HG03460 (cell line): ENCODE results near the gene MIER3.
"Not testable (repeated sequence)": the region's sequence is repeated elsewhere in the genome, so short reads cannot be mapped to it uniquely, and the experiment has no call there.

Experiments used
- ATAC-seq: cut with Tn5 transposase; IDR thresholded peaks from one replicate; pipeline ENCODE4 v1.9.1; 2021; ENCODE audit not compliant: unreplicated experiment

Gene MIER3

GRCh38 chr5:56951946-56952691, at the start of gene MIER3:
MIER3 (minus strand) TSS chr5:56952123; CDS start chr5:56952102, 21 bp downstream.
- ATAC-seq, result peak; percentile 89

- ATAC-seq, result no peak
These were observed 43.7 kb upstream of the MIER3 start for GRCh38 chr5:56995596-56995995.

- no peak for ATAC-seq
These were observed 41.3 kb upstream of the MIER3 start for GRCh38 chr5:56993241-56993640.

- no peak for ATAC-seq
These were observed 37.8 kb upstream of the MIER3 start for GRCh38 chr5:56989676-56990075.

GRCh38 chr5:56988490-56988889, 36.6 kb upstream of the MIER3 start:
- ATAC-seq, result no peak

GRCh38 chr5:56987171-56987570, 35.2 kb upstream of the MIER3 start:
- no peak for ATAC-seq

GRCh38 chr5:56986626-56986947, 34.7 kb upstream of the MIER3 start:
- ATAC-seq, result peak; percentile 31

- peak; percentile 47 for ATAC-seq
These were observed 34.2 kb upstream of the MIER3 start for GRCh38 chr5:56985936-56986625.

GRCh38 chr5:56984445-56984844, 32.5 kb upstream of the MIER3 start:
- no peak for ATAC-seq

- no peak for ATAC-seq
These were observed 31.9 kb upstream of the MIER3 start for GRCh38 chr5:56983593-56984361.

GRCh38 chr5:56981548-56982315, 29.8 kb upstream of the MIER3 start:
- ATAC-seq, result no peak

GRCh38 chr5:56979968-56980367, 28.0 kb upstream of the MIER3 start:
- ATAC-seq, result no peak

GRCh38 chr5:56979526-56979925, 27.6 kb upstream of the MIER3 start:
- ATAC-seq, result not testable (repeated sequence)

- no peak for ATAC-seq
These were observed 25.9 kb upstream of the MIER3 start for GRCh38 chr5:56977822-56978221.

GRCh38 chr5:56977021-56977420, 25.1 kb upstream of the MIER3 start:
- ATAC-seq, result no peak

- ATAC-seq, result no peak
These were observed 22.3 kb upstream of the MIER3 start for GRCh38 chr5:56974241-56974640.

- no peak for ATAC-seq
These were observed 21.6 kb upstream of the MIER3 start for GRCh38 chr5:56973473-56973872.

- ATAC-seq, result no peak
These were observed 19.4 kb upstream of the MIER3 start for GRCh38 chr5:56971275-56971674.

GRCh38 chr5:56964173-56964572, 12.2 kb upstream of the MIER3 start:
- ATAC-seq, result no peak

- no peak for ATAC-seq
These were observed 11.3 kb upstream of the MIER3 start for GRCh38 chr5:56963246-56963645.

GRCh38 chr5:56962286-56962685, 10.4 kb upstream of the MIER3 start:
- no peak for ATAC-seq
